Natural killer cell treated with Interleukin-12 subunit alpha and Interleukin-12 subunit beta and Interleukin-15 and Interleukin-18, amount 100 ng/mL, for 72 hours (primary cell): Measurements from ENCODE around the gene OSTN. TPM values are rescaled to one million over a fixed set of nuclear protein-coding genes. Genes with fewer than 3 reads are reported as not detected.
"Not testable (repeated sequence)": the region's sequence is repeated elsewhere in the genome, so short reads cannot be mapped to it uniquely, and the experiment has no call there.

Experiments
- ATAC-seq, 2 donors: fragments of 150-1000 bp; cut with Tn5 transposase in 1 of 2; sonication (Bioruptor Pico), chemical (Tn5 transposase) in 1 of 2; 2 replicates each; pipeline ENCODE4 v1.10.0; 2021
- DNase-seq: peaks from one replicate; pipeline ENCODE4 v3.0.0; 2022; ENCODE audit warnings: low spot score
- H3K27ac Mint-ChIP-seq, 2 donors: 1 replicate in 1 of 2; 2 replicates in 1 of 2; pipeline ENCODE4 v1.8.0; 2022; ENCODE audit warnings: mixed read lengths in 2 of 2, mild to moderate bottlenecking in 1 of 2, moderate library complexity in 1 of 2
- H3K27me3 Mint-ChIP-seq, 2 donors: 1 replicate in 1 of 2; 2 replicates in 1 of 2; pipeline ENCODE4 v1.8.0; 2022; ENCODE audit warnings: mixed read lengths in 2 of 2
- H3K36me3 Mint-ChIP-seq: one replicate; pipeline ENCODE4 v1.8.0; 2022; ENCODE audit warnings: mixed read lengths
- H3K4me1 Mint-ChIP-seq, 2 donors: 1 replicate in 1 of 2; 2 replicates in 1 of 2; pipeline ENCODE4 v1.8.0; 2022; ENCODE audit warnings: low read depth in 2 of 2, mixed read lengths in 2 of 2, mild to moderate bottlenecking in 1 of 2
- H3K4me3 Mint-ChIP-seq: one replicate; pipeline ENCODE4 v1.8.0; 2022; ENCODE audit warnings: mixed read lengths
- H3K9me3 Mint-ChIP-seq: 2 replicates; pipeline ENCODE4 v1.8.0; 2022; ENCODE audit warnings: mixed read lengths
- total RNA-seq, 2 donors: library from RNA; stranded (reverse); gene quantifications; one replicate each; pipeline ENCODE4 v1.2.3, GENCODE V29; 2022

The OSTN gene
- total RNA-seq, result not detected

GRCh38 chr3:191198932-191199331 is at the start of gene OSTN:
Gene OSTN, plus strand, starts transcription at chr3:191199241. Its CDS starts 13,292 bp downstream, at chr3:191212533.
- no peaks in the 10 kb centered on the region for H3K4me1 Mint-ChIP-seq
- H3K27me3 Mint-ChIP-seq, result peaks cover 0 to 8% of the 10 kb centered on the region in 2 donors
- no peaks in the 10 kb centered on the region for H3K36me3 Mint-ChIP-seq
- H3K27ac Mint-ChIP-seq, result no peak within 1 kb of the TSS
- peaks cover 3% of the 10 kb centered on the region for H3K9me3 Mint-ChIP-seq
- no peak within 1 kb of the TSS for H3K4me3 Mint-ChIP-seq
- ATAC-seq (no peak), DNase-seq (no peak)

- H3K4me1 Mint-ChIP-seq, result no peaks in the 10 kb centered on the region
- H3K4me3 Mint-ChIP-seq, result no peak overlapping the region
- H3K27ac Mint-ChIP-seq, result no peak overlapping the region
- H3K9me3 Mint-ChIP-seq, result peaks cover 26% of the 10 kb centered on the region
- no peak for DNase-seq
- peaks cover 11% of the 10 kb centered on the region for H3K36me3 Mint-ChIP-seq
- ATAC-seq, result no peak
- H3K27me3 Mint-ChIP-seq, result no peaks in the 10 kb centered on the region
Observed at GRCh38 chr3:191151653-191152052, 47.4 kb upstream of the OSTN start.

- no peak for ATAC-seq
- H3K27ac Mint-ChIP-seq, result no peak overlapping the region
Observed at GRCh38 chr3:191154827-191155226, 44.2 kb upstream of the OSTN start.

GRCh38 chr3:191158247-191158646 is 40.8 kb upstream of the OSTN start:
- H3K27me3 Mint-ChIP-seq, result no peaks in the 10 kb centered on the region
- no peak overlapping the region for H3K4me3 Mint-ChIP-seq
- peaks cover 28% of the 10 kb centered on the region for H3K9me3 Mint-ChIP-seq
- no peak for ATAC-seq
- peaks cover 11% of the 10 kb centered on the region for H3K36me3 Mint-ChIP-seq
- H3K27ac Mint-ChIP-seq, result no peak overlapping the region
- no peak for DNase-seq
- no peaks in the 10 kb centered on the region for H3K4me1 Mint-ChIP-seq

More at GRCh38 chr3:191154827-191155226, 44.2 kb upstream of the OSTN start:
- Mint-ChIP-seq H3K36me3 (peaks cover 11% of the 10 kb centered on the region), H3K4me1 (no peaks in the 10 kb centered on the region), H3K27me3 (no peaks in the 10 kb centered on the region), H3K9me3 (peaks cover 20% of the 10 kb centered on the region), H3K4me3 (no peak overlapping the region)
- DNase-seq, result no peak

GRCh38 chr3:191158815-191159214 is 40.2 kb upstream of the OSTN start:
- H3K4me3 Mint-ChIP-seq, result no peak overlapping the region
- DNase-seq, result no peak
- H3K36me3 Mint-ChIP-seq, result peaks cover 7% of the 10 kb centered on the region
- no peak overlapping the region for H3K27ac Mint-ChIP-seq
- no peak for ATAC-seq
- no peaks in the 10 kb centered on the region for H3K4me1 Mint-ChIP-seq
- H3K9me3 Mint-ChIP-seq, result peaks cover 23% of the 10 kb centered on the region
- H3K27me3 Mint-ChIP-seq, result no peaks in the 10 kb centered on the region

- H3K27me3 Mint-ChIP-seq, result no peaks in the 10 kb centered on the region
- H3K4me1 Mint-ChIP-seq, result no peaks in the 10 kb centered on the region
- DNase-seq, result no peak
- H3K4me3 Mint-ChIP-seq, result no peak overlapping the region
- H3K36me3 Mint-ChIP-seq, result no peaks in the 10 kb centered on the region
- no peak overlapping the region for H3K27ac Mint-ChIP-seq
- peaks cover 7% of the 10 kb centered on the region for H3K9me3 Mint-ChIP-seq
- no peak for ATAC-seq
Observed at GRCh38 chr3:191165802-191166201, 33.2 kb upstream of the OSTN start.

- Mint-ChIP-seq H3K4me1 (no peaks in the 10 kb centered on the region), H3K27ac (no peak overlapping the region), H3K9me3 (peaks cover 8% of the 10 kb centered on the region), H3K4me3 (no peak overlapping the region), H3K36me3 (no peaks in the 10 kb centered on the region), H3K27me3 (no peaks in the 10 kb centered on the region)
- no peak for DNase-seq
- no peak for ATAC-seq
Observed at GRCh38 chr3:191166368-191166767, 32.7 kb upstream of the OSTN start.

GRCh38 chr3:191169566-191169965 is 29.5 kb upstream of the OSTN start:
- Mint-ChIP-seq H3K36me3 (no peaks in the 10 kb centered on the region), H3K27me3 (no peaks in the 10 kb centered on the region), H3K4me1 (no peaks in the 10 kb centered on the region), H3K9me3 (peaks cover 6% of the 10 kb centered on the region), H3K4me3 (no peak overlapping the region), H3K27ac (no peak overlapping the region)
- ATAC-seq, result no peak
- DNase-seq, result no peak

GRCh38 chr3:191170097-191170496 is 28.9 kb upstream of the OSTN start:
- no peak for ATAC-seq

GRCh38 chr3:191175102-191175501 is 23.9 kb upstream of the OSTN start:
- no peak overlapping the region for H3K4me3 Mint-ChIP-seq
- H3K27me3 Mint-ChIP-seq, result no peaks in the 10 kb centered on the region
- no peak for ATAC-seq
- H3K9me3 Mint-ChIP-seq, result peaks cover 4% of the 10 kb centered on the region
- no peaks in the 10 kb centered on the region for H3K36me3 Mint-ChIP-seq
- no peak for DNase-seq
- H3K27ac Mint-ChIP-seq, result no peak overlapping the region
- no peaks in the 10 kb centered on the region for H3K4me1 Mint-ChIP-seq

More at GRCh38 chr3:191170097-191170496, 28.9 kb upstream of the OSTN start:
- H3K36me3 Mint-ChIP-seq, result no peaks in the 10 kb centered on the region
- no peaks in the 10 kb centered on the region for H3K4me1 Mint-ChIP-seq
- DNase-seq, result no peak
- H3K9me3 Mint-ChIP-seq, result peaks cover 6% of the 10 kb centered on the region
- H3K27me3 Mint-ChIP-seq, result no peaks in the 10 kb centered on the region
- H3K4me3 Mint-ChIP-seq, result no peak overlapping the region
- no peak overlapping the region for H3K27ac Mint-ChIP-seq

GRCh38 chr3:191176038-191176785 is 22.8 kb upstream of the OSTN start:
- DNase-seq (no peak), ATAC-seq (no peak)
- H3K9me3 Mint-ChIP-seq, result peaks cover 4% of the 10 kb centered on the region
- no peaks in the 10 kb centered on the region for H3K4me1 Mint-ChIP-seq
- H3K27ac Mint-ChIP-seq, result no peak overlapping the region
- H3K27me3 Mint-ChIP-seq, result no peaks in the 10 kb centered on the region
- H3K36me3 Mint-ChIP-seq, result no peaks in the 10 kb centered on the region
- no peak overlapping the region for H3K4me3 Mint-ChIP-seq

GRCh38 chr3:191185382-191185781 is 13.7 kb upstream of the OSTN start:
- H3K27ac Mint-ChIP-seq, DNase-seq, H3K4me3 Mint-ChIP-seq, H3K9me3 Mint-ChIP-seq, H3K27me3 Mint-ChIP-seq, ATAC-seq, H3K4me1 Mint-ChIP-seq, H3K36me3 Mint-ChIP-seq: not testable (repeated sequence)

GRCh38 chr3:191188246-191188645 is 10.8 kb upstream of the OSTN start:
- not testable (repeated sequence) for H3K4me3 Mint-ChIP-seq, H3K9me3 Mint-ChIP-seq, H3K27ac Mint-ChIP-seq, H3K36me3 Mint-ChIP-seq, ATAC-seq, H3K27me3 Mint-ChIP-seq, DNase-seq, H3K4me1 Mint-ChIP-seq

GRCh38 chr3:191192270-191192669 is 6.8 kb upstream of the OSTN start:
- H3K27ac Mint-ChIP-seq, result not testable (repeated sequence)

GRCh38 chr3:191192941-191193340 is 6.1 kb upstream of the OSTN start:
- no peak for ATAC-seq
- Mint-ChIP-seq H3K27ac (no peak overlapping the region), H3K4me3 (no peak overlapping the region)

More at GRCh38 chr3:191192270-191192669, 6.8 kb upstream of the OSTN start:
- not testable (repeated sequence) for ATAC-seq, H3K4me1 Mint-ChIP-seq, H3K27me3 Mint-ChIP-seq, H3K36me3 Mint-ChIP-seq, DNase-seq, H3K4me3 Mint-ChIP-seq, H3K9me3 Mint-ChIP-seq

More at GRCh38 chr3:191192941-191193340, 6.1 kb upstream of the OSTN start:
- H3K27me3 Mint-ChIP-seq, result no peaks in the 10 kb centered on the region
- DNase-seq, result no peak
- peaks cover 8% of the 10 kb centered on the region for H3K9me3 Mint-ChIP-seq
- no peaks in the 10 kb centered on the region for H3K36me3 Mint-ChIP-seq
- no peaks in the 10 kb centered on the region for H3K4me1 Mint-ChIP-seq
